OCI-LY3 (cell line): ENCODE measurements around the gene ANKS1A.

Source experiments
- EZH2phosphoT487 ChIP-seq: fragments of 200-600 bp; shearing (Covaris generic); IDR thresholded peaks from 2 replicates; pipeline ENCODE4 v1.6.1; 2018; ENCODE audit warnings: antibody characterized with exemption, mixed run types, low read depth
- TF ChIP-seq, protein P1 (sequence below): fragments of 200-600, 300-600 bp; sonication (generic); IDR thresholded peaks from 2 replicates; pipeline ENCODE4 v1.5.1; 2014; ENCODE audit warnings: antibody characterized with exemption, low read length, low read depth

DNA sequence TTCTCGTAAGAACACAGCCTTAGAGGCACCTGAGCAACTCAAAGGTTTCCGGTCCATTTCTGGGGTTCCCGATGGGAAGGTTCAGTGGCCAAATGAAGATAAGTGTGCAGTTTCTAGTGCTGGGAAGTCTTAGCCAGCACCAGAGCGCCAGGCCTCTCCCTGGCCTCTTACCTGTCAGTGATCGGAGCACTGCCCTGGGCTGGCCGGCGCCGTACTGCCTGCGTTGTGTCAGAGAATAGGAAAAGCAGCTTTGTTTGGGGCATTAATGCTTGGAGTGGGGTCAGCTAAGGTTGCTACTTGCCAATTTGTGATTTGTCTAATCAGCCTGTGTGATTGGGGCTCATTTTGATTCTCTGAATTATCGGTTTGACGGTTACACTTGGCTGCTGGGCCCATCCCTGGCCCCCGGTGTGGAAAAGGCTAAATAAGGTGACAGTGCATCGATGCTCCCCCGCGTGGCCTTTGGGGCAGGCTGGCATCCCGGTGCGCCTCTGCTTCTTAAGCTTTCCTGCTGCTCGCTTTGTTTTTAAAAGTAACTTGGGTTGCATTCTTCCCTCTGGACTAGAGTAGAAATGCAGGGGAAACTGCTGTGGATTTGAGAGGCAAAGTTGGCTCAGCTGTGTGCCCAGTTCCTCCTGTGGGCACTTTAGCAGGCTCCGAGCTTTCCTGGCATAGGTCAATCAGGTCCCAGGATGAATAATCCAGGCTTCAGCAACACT, 200.3 kb downstream of the ANKS1A start:
- no peak for TF ChIP-seq EZH2phosphoT487
- TF ChIP-seq, protein P1, sequence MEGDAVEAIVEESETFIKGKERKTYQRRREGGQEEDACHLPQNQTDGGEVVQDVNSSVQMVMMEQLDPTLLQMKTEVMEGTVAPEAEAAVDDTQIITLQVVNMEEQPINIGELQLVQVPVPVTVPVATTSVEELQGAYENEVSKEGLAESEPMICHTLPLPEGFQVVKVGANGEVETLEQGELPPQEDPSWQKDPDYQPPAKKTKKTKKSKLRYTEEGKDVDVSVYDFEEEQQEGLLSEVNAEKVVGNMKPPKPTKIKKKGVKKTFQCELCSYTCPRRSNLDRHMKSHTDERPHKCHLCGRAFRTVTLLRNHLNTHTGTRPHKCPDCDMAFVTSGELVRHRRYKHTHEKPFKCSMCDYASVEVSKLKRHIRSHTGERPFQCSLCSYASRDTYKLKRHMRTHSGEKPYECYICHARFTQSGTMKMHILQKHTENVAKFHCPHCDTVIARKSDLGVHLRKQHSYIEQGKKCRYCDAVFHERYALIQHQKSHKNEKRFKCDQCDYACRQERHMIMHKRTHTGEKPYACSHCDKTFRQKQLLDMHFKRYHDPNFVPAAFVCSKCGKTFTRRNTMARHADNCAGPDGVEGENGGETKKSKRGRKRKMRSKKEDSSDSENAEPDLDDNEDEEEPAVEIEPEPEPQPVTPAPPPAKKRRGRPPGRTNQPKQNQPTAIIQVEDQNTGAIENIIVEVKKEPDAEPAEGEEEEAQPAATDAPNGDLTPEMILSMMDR: no peak
